CD4-positive, alpha-beta T cell treated with Interleukin-4 for 4 hours (primary cell): ENCODE measurements around the gene CEBPA.
"Not testable (repeated sequence)": the region's sequence is repeated elsewhere in the genome, so short reads cannot be mapped to it uniquely, and the experiment has no call there.

Source experiments
- DNase-seq: peaks from one replicate; pipeline ENCODE4 v3.0.0-alpha.2; 2020

Gene CEBPA

DNA sequence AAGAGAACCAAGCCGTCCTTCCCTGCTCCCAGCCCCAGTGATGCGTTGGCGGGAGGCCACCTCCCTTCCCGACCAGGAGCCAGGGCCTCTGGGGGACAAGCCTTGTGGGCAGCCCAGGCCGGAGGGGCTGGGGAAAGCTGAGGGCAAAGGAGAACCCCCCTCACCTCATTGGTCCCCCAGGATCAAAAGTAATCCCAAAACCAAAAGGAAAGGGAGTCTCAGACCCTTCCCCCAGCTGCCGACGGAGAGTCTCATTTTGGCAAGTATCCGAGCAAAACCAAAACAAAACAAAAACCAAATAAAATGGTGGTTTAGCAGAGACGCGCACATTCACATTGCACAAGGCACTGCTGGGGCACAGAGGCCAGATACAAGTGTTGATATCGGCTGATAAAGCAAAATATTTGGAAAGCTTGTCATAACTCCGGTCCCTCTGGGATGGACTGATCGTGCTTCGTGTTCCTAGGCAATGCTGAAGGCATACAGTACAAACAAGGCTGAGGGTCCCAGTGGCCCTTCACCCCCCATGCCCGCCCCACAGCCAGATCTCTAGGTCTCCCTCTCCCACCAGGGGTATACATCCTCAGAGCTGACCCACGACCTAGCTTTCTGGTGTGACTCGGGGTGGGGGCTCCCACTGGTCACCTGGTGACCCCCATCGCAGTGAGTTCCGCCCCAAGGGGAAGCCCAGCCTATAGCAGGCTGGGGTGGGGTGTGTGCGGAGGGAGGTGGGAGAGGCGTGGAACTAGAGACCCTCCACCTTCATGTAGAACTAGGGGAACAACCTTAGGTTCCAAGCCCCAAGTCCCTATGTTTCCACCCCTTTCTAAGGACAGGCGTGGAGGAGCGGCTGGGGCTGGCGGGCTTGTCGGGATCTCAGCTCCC is 2.1 kb downstream of the CEBPA start:
- no peak for DNase-seq

DNA sequence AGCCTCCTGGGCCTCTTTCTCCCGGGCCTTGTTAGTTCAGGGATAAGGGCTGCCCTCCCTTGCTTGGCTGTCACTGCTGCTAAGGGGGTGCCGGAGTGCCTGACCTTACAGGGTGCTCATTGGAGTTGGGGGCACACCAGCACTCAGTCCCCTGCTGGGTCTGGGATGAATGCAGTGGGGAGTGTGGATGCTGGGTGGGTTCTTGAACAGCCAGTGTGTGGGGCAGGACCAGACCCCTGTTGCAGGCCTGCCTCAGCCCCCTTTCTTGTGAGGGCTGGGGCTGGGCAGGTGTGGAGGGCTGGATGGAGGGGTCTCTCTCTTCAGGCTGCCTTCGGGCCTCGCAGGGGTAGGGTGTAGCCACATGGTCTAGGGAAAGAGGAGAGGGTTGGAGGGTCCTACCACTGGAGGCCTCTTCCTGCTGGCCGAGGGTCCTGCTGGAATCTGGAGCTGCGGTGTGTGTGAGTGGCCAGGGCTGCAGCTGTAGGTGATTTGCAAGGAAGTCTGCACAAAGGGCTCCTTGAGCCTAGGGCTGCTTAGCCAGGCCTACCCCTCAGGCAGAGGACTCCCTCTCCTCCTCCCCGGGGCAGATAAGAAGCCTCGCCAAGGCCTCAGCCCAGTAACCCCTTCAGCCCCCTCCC is 3.2 kb downstream of the CEBPA start:
- DNase-seq: no peak

DNA sequence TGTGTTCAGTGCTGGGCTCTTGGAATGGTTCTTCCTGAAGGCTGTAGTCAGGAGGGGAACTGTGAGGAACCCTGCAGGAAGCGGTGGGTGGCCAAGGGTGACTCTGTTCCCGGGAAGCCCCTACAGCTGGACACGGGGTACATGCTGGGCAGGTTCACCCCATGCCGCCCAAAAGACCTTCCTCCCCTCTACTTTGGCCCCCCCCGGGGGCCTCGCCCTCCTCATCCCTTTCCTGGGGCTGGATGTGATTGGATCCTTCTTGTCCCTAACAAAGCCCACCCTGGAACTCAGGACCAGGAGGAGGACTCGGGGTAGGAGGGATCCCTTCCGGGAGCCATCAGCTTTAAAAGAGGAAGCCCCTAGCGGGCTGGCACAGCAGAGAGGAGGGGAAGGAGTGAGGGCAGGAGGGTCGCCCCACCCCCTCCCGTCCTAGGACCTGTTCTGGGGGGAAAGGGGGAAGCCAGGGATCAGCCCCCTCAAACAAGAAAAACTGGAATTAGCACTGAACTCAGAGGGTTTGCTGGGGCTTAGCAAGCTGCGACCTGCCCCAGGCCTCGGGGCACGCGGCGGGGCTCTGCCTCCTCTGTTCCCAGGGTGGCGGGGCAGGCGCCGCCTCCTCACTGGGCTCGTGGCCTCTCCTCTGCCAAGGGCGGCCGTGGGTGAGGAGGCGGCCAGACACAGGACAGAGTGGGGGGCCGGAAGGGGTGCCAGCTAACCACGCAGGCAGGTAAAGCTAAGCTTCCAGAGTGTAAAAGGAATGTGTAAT is 4.0 kb downstream of the CEBPA start:
- DNase-seq: no peak

DNA sequence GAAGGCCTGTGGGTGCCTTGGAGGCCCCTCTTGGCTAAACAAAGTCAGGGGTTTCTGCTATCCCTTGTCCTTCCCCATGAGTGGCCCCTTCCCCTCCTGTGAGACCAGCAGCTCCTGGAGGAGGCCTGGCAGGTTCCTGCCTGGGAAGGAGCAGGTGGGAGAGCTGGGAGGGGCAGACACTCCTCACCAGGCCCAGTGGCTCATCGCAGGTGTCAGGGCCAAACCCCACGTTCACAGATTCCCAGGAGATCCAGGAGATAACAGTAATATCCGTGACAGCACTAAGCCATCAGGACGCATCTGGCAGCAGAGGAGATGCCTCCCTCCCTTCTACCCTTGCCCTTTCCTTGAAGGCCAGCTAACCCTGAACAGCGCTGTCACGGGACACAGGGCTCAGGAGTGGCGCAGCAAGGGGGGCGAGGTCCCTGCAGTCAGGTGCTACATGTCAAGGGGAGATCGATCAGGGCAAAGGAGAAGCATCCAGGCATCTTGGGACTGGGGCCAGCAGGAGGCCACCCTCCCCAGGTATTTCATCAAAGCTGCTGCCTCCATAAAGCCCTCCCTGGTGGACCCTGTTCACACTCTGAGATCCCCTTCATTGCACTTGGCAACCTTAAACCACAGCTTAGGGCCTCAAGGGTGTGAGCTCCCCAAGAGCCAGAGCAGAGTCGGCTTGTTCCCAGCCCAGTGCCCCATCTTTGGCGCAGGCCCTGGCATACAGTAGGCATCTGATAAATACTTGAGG is 4.8 kb downstream of the CEBPA start:
- DNase-seq: no peak

DNA sequence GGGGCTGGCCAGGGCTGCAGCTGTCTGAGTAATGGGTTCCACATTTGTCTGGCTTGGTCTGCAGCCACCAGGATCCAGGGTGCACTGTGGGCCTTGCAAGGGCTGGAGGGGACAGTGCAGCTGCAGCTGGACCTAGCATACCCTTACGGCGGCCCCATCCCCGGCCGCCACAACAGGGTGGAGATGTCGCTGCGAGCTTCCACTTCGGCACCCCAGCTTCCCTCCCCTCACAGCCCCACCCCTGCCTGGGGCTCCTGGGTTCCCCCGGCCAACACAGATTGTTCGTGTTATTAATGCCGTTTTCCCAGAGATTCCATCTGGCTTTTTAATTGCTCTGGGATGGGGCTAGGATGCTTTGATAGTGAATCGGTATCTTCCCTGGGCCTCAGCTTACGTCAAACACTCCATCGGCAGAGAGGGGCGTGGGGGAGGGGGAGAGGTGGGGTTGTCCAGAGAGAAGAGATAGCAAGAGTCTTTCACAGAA is 5.8 kb downstream of the CEBPA start:
- no peak for DNase-seq

DNA sequence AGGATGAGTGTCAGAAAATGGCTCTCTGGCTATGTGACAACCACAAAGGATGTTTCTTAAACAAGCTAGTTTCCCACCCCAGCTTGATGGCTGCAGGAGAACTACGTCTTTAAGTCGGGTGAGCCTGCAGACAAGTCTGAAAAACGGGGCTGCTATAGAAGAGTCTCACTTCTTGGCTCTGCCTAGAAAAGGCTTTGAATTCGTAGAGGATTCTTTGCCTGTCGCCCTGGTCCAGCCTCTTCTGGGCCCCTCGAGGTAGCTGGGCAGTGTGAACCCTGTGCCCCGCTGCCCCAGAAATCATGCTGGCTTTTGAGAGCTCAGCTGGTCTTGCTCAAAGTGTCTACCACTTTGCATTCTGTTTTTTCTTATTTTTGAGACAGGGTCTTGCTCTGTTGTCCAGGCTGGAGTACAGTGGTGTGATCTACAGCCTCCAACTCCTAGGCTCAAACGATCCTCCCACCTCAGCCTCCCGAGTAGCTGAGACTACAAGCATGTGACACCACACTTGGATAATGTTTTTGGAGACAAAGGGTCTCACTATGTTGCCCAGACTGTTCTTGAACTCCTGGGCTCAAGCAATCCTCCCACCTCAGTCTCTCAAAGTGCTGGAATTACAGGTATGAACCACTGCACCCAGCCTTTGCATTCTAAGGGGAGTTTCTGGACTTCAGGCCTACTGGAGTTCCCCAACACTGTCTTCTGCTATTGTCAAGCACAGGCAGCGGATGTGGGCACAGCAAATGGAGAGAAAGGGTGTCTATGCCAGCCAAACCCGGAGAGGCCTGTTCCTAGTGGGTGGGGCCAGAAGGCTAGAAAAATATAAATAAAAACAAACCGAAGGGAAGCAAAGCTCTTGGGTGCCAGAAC is 6.5 kb downstream of the CEBPA start:
- DNase-seq: no peak

DNA sequence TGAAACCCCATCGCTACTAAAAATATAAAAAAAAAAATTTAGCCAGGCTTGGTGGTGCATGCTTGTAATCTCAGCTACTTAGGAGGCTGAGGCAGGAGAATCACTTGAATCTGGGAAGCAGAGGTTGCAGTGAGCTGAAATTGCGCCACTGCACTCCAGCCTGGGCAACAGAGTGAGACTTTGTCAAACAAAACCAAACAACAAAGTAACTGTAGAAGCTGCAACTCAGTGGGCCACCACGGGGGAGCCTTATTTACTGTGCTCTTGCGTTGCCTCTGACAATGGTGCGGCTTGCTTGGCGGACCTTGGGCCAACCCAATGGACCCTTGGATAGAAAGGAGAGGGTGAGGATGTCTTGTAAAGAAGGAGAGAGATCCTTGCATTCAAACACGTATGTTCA is 7.3 kb downstream of the CEBPA start:
- not testable (repeated sequence) for DNase-seq

DNA sequence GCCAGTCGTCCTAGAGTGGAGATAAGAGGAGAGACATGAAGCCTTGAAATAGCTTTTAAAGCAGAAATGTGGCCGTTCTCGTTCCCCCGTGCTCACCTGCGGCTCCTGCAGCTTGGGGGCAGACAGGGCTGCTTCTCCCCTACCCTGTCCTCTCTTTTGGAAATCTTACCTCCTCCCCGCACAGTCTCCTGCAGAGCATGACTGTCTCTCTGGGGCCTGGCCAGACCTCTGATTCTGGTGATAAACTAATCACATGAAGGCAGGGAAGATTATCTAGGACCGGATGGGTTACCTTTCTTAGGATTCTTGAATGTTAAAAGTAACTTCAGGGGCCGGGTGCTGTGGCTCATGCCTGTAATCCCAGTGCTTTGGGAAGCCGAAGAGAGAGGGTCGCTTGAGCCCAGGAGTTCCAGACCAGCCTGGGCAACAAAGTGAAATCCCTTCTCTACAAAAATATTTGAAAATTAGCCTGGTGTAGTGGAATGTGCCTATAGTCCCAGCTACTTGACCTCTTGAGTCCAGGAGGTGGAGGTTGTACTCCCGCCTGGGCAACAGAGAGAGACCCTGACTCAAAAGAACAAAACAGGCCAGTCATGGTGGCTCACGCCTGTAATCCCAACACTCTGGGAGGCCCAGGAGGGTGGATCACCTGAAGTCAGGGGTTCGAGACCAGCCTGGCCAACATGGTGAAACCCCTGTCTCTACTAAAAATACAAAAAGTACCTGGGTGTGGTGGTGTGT is 8.1 kb downstream of the CEBPA start:
- no peak for DNase-seq

DNA sequence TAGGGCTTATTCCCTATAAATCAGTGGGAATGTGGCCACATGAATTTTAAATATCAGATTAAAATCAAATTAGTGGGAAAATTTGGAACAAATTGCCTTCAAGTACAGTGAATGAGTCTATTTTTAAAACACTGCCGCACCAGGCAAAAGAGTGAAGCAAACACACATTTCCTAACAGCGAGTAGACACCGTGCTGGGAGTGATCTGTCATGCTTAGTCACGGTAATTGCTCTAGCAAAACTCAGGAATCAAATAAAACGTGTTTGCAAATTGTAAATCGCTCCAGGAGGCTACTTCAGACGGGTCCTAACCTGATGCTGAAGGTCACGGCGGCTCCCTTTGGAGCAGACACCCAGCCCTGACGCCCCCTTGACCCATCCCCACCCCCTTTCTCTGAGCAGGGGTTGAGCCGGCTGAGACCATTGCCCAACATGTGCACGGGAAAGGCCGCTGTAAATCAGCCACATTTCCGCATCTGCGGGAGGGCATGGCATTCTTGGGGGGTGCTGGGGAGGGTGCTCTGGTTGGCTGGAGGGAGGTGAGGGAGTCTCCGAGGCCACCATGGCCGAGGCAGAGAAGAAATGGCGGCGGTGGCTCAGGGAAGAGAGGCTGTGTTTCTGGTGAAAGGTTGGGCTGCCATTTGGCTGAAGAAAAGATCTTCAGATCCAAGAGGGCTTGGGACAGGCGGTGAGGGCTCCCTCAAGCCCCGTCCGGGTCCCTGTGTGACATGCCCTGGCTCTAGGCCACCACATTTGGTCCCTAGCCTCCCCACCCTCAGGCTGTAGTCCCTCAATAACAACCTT is 8.9 kb downstream of the CEBPA start:
- DNase-seq: no peak

DNA sequence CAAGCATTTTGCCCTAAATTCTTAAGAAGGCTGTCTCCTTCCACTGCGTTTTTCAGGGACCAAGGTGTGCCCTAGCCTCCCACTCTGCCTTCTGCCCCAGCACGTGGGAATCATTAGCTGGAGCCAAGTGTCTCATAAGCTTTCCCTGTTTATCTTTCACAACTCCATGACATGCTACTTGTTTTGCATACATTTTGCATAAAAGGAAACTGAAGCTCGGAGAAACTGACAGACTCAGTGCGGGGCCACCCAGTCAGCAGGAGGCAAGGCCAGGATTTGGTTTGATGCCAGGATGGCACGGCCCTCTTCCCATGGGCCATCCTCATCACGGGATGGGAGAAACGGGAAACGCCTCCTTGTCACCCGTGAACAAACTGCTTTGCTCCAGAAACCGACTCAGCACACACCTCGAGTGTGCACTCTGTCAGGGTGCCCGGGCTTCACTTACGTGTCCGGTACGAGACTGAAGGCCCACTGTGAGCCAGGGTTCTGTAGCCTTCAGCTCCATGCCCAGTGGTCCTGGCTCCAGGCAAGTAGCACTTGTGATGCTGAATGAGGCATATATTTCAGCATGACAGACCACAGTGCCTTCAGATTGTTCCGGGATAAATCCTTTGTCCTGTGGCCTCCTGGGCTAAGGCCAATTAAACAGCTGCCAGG is 9.6 kb downstream of the CEBPA start:
- DNase-seq: no peak

DNA sequence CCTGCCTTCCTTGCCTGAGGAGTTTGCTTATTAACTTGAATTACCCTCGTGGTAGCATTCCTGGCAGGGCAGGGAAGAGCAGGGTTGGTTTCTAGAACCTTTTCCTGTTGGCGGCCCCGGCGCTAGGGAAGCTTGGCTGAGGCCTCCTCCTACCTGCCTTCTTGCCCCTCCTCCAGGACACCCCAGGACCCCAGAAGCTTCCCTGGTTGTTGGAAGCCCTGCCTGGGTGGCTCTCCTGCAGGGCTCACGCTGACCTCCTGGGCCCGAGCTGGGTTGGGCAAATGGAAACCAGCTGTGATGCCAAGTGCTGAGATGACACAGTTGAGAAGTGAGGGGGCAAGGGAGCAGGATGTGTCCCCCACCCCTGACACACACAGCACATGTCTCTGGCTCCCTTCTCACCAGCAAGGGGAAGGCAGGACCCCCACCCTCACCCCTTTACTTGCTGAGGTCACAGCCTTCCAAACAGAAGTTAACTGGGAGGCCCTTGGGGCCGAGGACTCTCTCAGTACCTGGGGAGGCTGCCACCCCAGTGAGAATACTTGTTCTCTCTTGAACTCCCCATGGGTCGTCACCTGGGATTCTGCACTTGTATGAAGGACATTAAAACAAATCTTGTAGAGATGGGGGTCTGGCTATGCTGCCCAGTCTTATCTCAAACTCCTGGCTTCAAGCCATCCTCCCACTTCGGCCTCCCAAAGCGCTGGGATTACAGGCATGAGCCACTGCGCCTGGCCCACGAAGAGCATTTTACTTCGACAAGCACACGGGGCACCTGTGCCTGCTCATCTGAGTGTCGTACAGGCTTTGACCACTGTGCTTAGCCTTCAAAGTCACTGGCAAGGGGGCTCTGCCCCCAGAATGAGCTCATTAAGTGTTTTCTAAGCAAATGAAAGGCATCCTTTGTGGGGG is 10.5 kb downstream of the CEBPA start:
- DNase-seq: no peak

DNA sequence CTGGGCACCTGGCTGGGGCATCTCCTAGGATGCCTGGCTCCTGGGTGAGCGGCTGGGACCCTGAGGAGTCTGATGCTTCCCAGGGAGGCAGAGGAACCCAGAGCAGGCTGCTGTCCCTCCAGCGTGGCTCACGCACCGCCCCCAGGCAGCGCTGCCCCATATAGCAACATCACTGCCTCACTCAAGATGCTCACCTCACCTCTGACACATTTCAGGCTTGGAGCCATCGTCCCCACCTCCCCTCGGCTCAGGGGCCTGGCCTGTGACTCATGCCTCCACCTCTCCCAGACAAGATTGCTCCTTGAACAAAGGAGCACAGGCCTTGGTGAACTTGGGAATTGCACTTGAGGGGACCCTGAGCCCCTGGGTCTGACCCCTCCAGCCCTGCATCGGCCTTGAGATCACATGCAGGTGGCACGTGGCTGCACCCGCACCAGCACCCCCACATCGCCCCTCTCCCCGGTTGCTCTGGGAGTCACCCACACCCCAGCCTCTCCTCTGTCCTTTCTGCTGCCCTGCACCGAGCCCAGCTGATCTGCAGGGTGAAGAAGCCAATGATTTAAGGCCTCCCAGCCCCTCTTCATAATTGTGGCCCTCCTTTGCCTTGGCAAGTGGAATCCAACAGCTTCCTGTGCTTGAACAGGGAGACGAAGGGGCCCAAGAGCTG is 11.2 kb downstream of the CEBPA start:
- DNase-seq: no peak

DNA sequence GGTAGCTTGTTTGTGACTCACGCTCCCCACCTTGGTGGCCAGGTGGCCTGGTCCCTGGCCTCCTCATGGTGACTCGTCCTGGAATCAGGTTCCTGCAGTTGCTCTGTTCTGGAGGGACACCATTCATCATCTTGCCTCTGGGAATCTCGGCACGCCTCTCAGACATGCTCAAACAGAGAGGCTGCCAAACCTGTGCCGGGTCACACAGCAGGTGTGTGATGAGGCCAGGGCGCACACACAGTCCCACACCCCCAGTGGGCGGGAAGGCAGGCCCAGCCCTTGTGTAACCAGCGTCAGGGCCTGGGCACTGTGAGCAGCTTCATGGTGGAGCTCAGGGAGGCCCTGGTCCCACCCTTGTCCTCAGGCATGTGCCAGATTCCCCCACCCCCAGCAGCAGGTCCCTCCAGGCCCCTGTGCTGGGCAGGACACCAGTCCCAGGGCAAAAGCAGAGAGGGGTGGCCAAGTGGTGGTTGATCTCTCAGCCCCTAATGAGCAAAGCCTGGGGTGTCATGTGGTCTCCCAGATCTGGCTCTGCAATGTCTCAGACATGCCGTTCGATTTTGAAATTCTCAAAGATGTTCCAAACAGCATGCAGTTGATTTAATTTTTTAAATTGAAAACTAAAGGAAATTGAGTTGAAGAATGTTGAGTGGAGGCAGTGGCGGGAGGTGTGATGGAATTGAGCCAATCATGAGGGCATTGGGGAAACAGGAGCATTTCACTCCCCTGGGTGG is 12.1 kb downstream of the CEBPA start:
- DNase-seq: no peak

DNA sequence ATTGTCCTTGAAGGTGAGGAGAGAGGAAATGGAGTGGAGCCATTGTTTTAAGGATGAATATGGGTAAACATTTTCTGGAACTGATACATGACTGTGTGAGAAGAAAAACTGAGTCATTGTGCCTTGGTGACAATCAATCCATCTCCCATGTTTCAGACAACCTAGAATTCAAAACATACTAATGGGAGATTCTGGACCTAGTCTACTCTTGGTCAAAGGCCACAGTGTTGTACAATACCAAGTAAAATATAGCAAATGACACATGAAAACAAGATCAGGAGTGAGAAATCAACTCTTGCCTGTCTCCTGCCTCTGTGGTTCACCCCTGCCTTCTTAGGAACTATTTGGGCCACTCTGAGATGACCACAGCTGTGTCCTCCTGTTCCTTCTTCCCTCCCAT is 13.1 kb downstream of the CEBPA start:
- no peak for DNase-seq

DNA sequence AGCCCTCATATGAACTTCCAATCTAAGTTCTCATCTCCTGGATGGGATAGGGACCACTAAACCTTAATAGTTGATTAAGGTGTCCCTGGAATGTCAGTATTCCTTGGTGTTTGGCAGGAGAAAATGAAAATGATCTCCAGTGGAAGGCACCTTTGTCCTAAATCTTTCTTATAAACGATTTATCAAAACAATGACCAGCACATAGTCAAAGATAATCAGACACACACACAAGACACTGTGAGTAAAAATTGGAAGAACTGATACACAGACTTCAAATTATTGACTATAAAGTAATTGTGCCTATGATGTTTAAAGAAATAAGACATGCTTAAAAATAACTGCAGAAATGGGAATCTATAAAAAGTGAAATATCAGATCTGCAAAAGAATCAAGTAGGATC is 13.7 kb downstream of the CEBPA start:
- no peak for DNase-seq

DNA sequence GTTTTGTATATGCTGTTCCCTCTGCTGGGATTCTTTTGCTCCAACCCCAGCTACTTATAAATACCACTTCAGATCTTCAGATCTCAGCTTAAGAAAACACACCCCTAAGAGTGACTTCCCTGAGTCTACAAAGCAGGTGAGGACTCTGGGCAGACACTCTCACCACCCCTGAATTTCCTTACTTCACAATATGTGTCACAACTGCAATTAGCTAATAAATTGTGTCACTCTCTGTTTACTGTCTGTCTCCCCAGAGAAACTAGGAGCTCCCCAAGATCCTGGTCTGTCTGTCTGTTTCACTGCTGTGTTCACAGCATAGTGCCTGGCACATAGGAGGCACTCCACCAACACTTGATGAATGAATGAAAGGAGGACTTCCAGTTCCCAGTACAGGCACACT is 14.4 kb downstream of the CEBPA start:
- DNase-seq: no peak

DNA sequence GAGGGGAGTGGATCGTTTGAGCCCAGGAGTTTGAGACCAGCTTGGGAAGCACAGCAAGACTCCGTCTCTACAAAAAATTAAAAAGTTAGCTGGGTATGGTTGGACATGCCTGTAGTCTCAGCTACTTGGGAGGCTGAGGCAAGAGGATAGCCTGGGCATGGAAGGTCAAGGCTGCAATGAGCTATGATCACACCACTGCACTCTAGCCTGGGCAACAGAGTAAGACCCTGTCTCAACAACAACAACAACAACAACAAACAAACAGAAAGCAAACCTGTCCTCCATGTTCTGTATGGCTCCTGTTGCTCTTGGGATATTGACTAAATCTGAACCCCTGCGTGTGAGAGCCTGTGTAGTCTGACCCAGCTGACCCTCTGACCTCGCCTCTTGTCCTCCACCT is 14.9 kb downstream of the CEBPA start:
- no peak for DNase-seq
